IPS-15b (cell line): Measurements from ENCODE around the gene TC2N.
"Not testable (repeated sequence)": the region's sequence is repeated elsewhere in the genome, so short reads cannot be mapped to it uniquely, and the experiment has no call there.

Experiments
- H3K27me3 ChIP-seq: one replicate; pipeline ENCODE4 v1.6.1; 2013; ENCODE audit warnings: low read length; ENCODE audit not compliant: control insufficient read depth, insufficient read depth
- H3K36me3 ChIP-seq: one replicate; pipeline ENCODE4 v1.6.1; 2013; ENCODE audit warnings: low read length; ENCODE audit not compliant: control insufficient read depth, insufficient read depth
- H3K4me1 ChIP-seq: one replicate; pipeline ENCODE4 v1.6.1; 2013; ENCODE audit warnings: mild to moderate bottlenecking, low read length; ENCODE audit not compliant: control insufficient read depth, insufficient read depth
- H3K4me3 ChIP-seq: one replicate; pipeline ENCODE4 v1.5.1; 2013; ENCODE audit warnings: low read depth, low read length
- H3K9ac ChIP-seq: one replicate; pipeline ENCODE4 v1.6.1; 2013; ENCODE audit warnings: low read depth, mild to moderate bottlenecking, low read length
- H3K9me3 ChIP-seq: one replicate; pipeline ENCODE4 v1.6.1; 2013; ENCODE audit warnings: mild to moderate bottlenecking, low read length; ENCODE audit not compliant: control insufficient read depth, insufficient read depth

Gene TC2N

DNA sequence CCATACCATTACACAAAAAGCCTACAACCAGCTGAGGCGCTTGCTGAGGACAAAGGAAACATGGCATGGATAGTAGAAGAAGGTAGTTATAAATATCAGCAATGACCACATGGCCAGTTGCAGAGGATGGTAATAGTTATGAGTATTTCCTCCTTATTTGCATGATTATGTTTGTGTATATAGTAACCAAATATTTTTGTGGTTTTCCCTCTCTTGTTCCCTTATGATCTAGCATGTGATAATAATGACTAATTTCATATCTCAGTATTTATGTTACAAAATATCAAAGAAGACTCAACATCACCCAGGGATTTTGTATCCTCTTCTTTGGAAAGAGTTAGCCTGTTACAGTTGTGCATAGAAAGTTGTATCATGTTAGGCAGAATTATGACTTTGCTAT lies 122.0 kb downstream of the TC2N start:
- Histone ChIP-seq H3K27me3 (no peaks in the 10 kb centered on the region), H3K36me3 (no peaks in the 10 kb centered on the region), H3K9ac (no peak overlapping the region), H3K4me1 (no peaks in the 10 kb centered on the region), H3K4me3 (no peak overlapping the region), H3K9me3 (no peaks in the 10 kb centered on the region)

DNA sequence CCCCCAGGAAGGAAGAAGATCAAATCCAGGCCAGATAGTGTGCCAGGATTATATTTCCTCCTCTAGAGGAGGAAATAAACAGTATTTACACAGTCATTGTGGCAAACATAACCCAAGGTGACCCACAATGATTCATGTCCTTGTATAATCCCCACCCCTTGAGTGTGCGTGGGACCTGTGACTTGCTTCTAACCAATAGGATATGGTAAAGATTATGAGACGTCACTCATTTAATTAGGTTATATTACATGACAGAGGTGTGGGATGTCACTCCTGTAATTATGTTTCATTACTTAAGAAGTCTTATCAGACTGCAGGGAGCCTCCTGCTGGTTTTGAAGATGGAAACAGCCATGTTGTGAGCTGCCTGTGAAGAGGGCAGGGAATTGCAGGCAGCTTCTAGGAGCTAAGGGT lies 123.3 kb downstream of the TC2N start:
- no peaks in the 10 kb centered on the region for H3K4me1 ChIP-seq
- H3K4me3 ChIP-seq = no peak overlapping the region
- H3K27me3 ChIP-seq = no peaks in the 10 kb centered on the region
- H3K9ac ChIP-seq = no peak overlapping the region
- H3K36me3 ChIP-seq = no peaks in the 10 kb centered on the region
- no peaks in the 10 kb centered on the region for H3K9me3 ChIP-seq

DNA sequence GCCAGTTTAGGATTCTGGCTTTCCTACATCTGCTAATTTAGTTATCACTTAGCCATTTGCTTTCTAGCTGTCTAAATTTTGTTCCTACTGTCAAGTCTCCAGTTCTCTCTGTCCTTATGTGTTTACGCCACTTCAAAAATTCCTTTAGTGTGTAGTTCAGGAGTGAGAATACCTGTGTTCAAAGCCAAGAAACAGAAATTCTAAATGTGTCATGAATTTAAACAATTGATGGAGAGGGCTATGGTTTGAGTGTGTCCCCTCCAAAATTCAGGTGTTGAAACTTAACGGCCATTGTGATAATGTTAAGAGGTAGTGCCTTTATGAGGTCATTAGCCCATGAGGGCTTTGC lies 124.1 kb downstream of the TC2N start:
- Histone ChIP-seq H3K9me3 (no peaks in the 10 kb centered on the region), H3K4me1 (no peaks in the 10 kb centered on the region), H3K36me3 (no peaks in the 10 kb centered on the region), H3K4me3 (no peak overlapping the region), H3K9ac (no peak overlapping the region), H3K27me3 (no peaks in the 10 kb centered on the region)

DNA sequence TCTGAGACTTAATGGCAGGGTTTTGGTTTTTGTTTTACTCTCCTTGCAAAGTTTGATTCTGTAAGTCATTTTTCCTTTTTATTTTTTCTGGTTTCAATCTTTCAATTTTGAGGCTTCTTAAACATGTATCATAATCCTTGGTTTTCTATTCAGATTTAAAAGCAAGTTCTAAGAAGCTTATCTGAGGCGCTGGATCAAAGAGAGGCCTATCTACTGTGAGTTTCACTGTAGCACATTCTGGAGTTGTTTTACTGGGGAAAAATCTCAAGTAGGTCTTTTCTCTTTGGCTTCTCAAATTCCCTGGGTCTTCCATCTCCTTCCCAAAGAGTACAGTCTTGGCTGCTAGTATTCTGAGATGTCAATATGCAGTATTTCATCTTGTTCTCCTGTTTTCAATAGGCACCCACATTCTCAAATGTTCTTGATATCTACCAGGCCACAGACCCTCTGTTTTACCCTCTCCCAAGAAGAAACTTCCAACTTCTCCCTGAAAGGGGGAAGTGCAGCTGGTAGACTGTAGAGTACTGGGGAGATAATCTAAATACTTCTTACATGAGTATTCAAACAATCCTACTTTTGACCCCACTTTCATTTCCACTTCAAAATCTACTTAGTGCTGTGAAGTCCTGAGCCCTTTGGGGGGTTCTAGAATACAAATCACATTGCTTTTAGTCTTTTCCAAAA lies 124.6 kb downstream of the TC2N start:
- no peaks in the 10 kb centered on the region for H3K27me3 ChIP-seq
- H3K9ac ChIP-seq = no peak overlapping the region
- H3K36me3 ChIP-seq = no peaks in the 10 kb centered on the region

DNA sequence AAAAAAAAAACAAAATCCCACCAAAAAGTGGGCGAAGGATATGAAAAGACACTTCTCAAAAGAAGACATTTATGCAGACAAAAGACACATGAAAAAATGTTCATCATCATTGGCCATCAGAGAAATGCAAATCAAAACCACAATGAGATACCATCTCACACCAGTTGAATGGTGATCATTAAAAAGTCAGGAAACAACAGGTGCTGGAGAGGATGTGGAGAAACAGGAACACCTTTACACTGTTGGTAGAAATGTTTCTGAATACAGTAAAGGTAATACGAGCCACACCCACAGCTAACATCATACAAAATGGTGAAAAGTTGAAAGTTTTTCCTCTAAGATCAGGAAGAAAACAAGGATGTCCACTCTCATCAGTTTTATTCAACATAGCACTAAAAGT lies 127.5 kb downstream of the TC2N start:
- H3K9ac ChIP-seq, H3K27me3 ChIP-seq, H3K36me3 ChIP-seq, H3K4me3 ChIP-seq, H3K4me1 ChIP-seq, H3K9me3 ChIP-seq: not testable (repeated sequence)

More for the DNA sequence above, 124.6 kb downstream of the TC2N start:
- H3K9me3 ChIP-seq = no peaks in the 10 kb centered on the region
- no peaks in the 10 kb centered on the region for H3K4me1 ChIP-seq
- H3K4me3 ChIP-seq = no peak overlapping the region

DNA sequence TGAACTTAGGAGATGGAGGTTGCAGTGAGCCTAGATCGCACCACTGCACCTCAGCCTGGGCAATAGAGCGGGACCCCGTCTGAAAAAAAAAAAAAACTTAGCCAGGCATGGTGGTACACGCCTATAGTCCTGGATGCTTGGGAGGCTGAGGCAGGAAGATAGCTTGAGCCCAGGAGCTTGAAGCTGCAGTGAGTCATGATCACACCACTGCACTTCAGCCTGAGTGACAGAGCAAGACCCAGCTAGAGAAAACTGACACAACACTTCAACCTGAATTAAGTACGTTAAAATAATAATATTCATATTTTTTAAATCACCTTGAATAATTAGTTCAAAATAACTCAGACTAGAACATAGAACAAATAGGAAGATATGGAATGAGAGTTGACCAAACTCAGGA lies 129.7 kb downstream of the TC2N start:
- H3K27me3 ChIP-seq = no peaks in the 10 kb centered on the region
- H3K9me3 ChIP-seq = no peaks in the 10 kb centered on the region
- no peak overlapping the region for H3K4me3 ChIP-seq

DNA sequence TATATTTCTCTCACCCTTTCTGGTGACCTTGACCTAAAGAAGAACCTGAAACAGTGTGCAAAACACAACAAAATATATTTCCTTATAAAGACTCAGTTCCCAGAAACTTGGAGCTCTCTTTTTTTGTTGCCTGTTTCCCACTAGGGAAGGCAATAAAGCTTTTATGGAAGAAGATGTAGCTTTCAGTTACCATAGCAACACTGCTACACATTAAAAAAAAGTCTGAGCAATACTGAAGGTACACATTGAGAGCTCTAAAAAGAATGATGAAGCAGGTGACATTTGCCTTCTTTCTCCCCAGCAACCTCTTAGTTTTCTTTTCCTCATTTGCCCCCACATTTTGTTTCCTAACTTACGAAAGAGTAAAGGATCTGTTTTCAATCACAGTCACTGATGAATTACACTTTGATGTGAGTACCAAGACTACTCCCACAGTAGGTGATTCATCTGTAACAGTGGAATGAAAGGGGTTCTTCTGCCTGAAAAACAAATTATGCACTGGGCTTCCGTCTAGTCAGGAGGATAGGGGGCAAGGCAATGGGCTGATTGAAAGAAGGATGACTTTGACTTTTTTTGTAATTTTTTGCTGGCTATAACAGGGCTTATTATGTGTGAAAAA lies 134.4 kb downstream of the TC2N start:
- no peak overlapping the region for H3K9ac ChIP-seq

More for the DNA sequence above, 129.7 kb downstream of the TC2N start:
- Histone ChIP-seq H3K4me1 (no peaks in the 10 kb centered on the region), H3K36me3 (no peaks in the 10 kb centered on the region), H3K9ac (no peak overlapping the region)

DNA sequence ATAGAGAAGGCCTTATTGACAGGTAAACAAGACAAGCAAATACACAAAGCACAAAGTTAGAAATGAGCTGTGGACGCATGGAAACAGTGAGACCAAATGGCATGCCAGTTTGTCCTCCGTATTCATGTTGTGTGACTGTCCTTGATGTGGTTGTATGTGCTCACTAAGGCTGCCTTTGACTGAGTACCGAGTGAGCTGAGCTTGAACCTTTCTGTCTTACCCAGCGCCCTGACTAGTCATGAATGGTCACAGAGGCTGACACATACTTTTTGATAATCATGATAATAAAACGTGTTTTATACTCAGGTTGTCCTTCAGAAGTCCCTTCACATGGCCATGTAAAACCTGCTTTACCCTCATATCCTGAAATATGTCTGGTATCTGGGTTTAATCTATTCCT lies 134.9 kb downstream of the TC2N start:
- H3K9me3 ChIP-seq = no peaks in the 10 kb centered on the region
- no peak overlapping the region for H3K4me3 ChIP-seq
- H3K4me1 ChIP-seq = no peaks in the 10 kb centered on the region
- no peaks in the 10 kb centered on the region for H3K27me3 ChIP-seq
- H3K36me3 ChIP-seq = no peaks in the 10 kb centered on the region
- no peak overlapping the region for H3K9ac ChIP-seq

More for the DNA sequence above, 134.4 kb downstream of the TC2N start:
- Histone ChIP-seq H3K36me3 (no peaks in the 10 kb centered on the region), H3K27me3 (no peaks in the 10 kb centered on the region), H3K9me3 (no peaks in the 10 kb centered on the region), H3K4me1 (no peaks in the 10 kb centered on the region), H3K4me3 (no peak overlapping the region)

DNA sequence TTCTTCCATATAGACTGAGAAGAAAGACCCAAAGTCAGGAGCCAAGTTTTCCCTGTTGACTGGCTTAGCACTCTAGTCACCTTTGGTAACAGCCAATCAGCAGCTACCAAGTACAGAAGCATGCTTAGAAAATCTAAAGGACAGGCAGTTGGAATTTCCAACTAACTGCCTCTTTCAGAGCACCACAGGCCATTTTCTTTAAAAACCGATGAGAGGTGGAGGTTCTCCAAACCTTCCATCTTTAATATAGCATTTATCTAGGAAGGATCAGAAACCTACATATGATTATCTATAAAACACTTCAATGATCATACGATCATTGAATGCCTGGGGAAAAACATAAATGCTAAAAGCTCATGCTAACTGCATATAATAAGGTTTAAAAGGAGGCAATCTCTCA lies 135.3 kb downstream of the TC2N start, which contains the start of gene CATSPERB:
CATSPERB (minus strand) TSS at position 101 of the 400 bp plus-strand sequence. CDS start 2,607 bp downstream, outside the sequence.
- Histone ChIP-seq H3K9me3 (no peaks in the 10 kb centered on the region), H3K27me3 (no peaks in the 10 kb centered on the region), H3K9ac (no peak within 1 kb of the TSS), H3K4me1 (no peaks in the 10 kb centered on the region), H3K36me3 (no peaks in the 10 kb centered on the region), H3K4me3 (no peak within 1 kb of the TSS)

DNA sequence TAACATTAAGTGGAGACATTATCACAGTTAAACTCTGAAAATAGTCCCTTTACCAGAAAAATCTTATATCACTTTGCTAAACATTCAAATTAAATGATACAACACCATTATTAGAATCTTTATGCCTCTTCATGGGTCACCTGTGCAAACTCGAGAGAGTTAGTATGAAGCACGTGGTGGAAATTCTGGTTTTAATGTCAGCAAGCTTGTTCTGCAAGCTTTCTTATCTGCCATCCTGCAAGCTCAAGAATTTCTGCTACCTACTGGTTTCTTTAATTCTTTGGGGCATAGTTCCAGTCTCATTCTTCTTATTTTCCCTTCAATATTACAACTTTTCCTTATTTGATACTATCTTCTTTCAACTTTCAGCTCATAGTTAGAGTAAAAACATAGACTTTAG lies 136.3 kb downstream of the TC2N start:
- no peaks in the 10 kb centered on the region for H3K27me3 ChIP-seq
- no peaks in the 10 kb centered on the region for H3K9me3 ChIP-seq
- no peak overlapping the region for H3K9ac ChIP-seq
- no peaks in the 10 kb centered on the region for H3K36me3 ChIP-seq
- H3K4me3 ChIP-seq = no peak overlapping the region
- no peaks in the 10 kb centered on the region for H3K4me1 ChIP-seq

DNA sequence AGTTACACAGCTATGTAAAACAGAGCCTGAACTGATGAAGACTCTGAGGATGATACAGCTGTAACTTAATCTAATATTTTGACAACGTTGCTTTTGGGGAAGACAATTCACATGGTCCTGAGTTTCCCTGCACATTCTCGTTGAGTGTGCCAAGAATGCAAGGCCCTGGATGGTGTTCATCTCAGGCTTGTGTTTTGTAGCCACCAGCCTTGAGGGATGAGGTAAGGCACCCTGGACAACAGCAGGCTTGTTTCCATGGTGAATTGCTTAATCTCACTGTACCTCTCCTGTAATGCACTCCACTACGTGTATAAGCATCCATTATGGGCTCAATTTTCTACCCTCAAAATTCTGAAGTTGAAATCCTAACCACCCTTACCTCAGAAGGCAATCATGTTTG lies 137.6 kb downstream of the TC2N start:
- Histone ChIP-seq H3K4me1 (no peaks in the 10 kb centered on the region), H3K9ac (no peak overlapping the region), H3K4me3 (no peak overlapping the region), H3K36me3 (no peaks in the 10 kb centered on the region), H3K27me3 (no peaks in the 10 kb centered on the region), H3K9me3 (no peaks in the 10 kb centered on the region)
